Spinal cord (tissue), 10 donors: Measurements from ENCODE around the gene PTK7. TPM values are rescaled to one million over a fixed set of nuclear protein-coding genes. Genes with fewer than 3 reads are reported as not detected.
A peak's percentile ranks its signal among the peaks of the same experiment; 100 is the strongest.
"Not testable (repeated sequence)": the region's sequence is repeated elsewhere in the genome, so short reads cannot be mapped to it uniquely, and the experiment has no call there.

Experiments
- DNase-seq, 6 donors: peaks; one replicate each; pipeline versions ENCODE4 v3.0.0 to v3.0.0-alpha.2; 2013 to 2015; ENCODE audit warnings: low spot score in 6 of 6, low read depth in 4 of 6
- H3K27ac ChIP-seq: one replicate; pipeline ENCODE4 v1.5.1; 2013; ENCODE audit warnings: low read depth, low read length, control low read depth
- H3K27me3 ChIP-seq: one replicate; pipeline ENCODE4 v1.6.1; 2013; ENCODE audit warnings: low read length; ENCODE audit not compliant: control insufficient read depth, insufficient read depth
- H3K36me3 ChIP-seq: one replicate; pipeline ENCODE4 v1.6.1; 2013; ENCODE audit warnings: low read length; ENCODE audit not compliant: control insufficient read depth, insufficient read depth
- H3K4me1 ChIP-seq: one replicate; pipeline ENCODE4 v1.6.1; 2013; ENCODE audit warnings: low read length; ENCODE audit not compliant: control insufficient read depth, insufficient read depth
- H3K4me3 ChIP-seq: one replicate; pipeline ENCODE4 v1.5.1; 2013; ENCODE audit warnings: low read depth, low read length, control low read depth
- H3K9me3 ChIP-seq: one replicate; pipeline ENCODE4 v1.6.1; 2013; ENCODE audit warnings: low read length; ENCODE audit not compliant: control insufficient read depth, insufficient read depth
- WGBS: methylation state at CpG from one replicate; pipeline ENCODE4 v1.1.5; 2013; ENCODE audit warnings: missing lambda C conversion rate; ENCODE audit not compliant: insufficient coverage; 5-methylcytosine and 5-hydroxymethylcytosine counted together
- polyA plus RNA-seq, 2 donors: library from polyadenylated mRNA; unstranded; fragments of 120-200 nt; gene quantifications; one replicate each; pipeline ENCODE4 v1.2.1, GENCODE V29; 2013; ENCODE audit not compliant: insufficient read length in 2 of 2
- total RNA-seq, 2 donors: library from RNA; depleted of rRNA in 1 of 2; stranded (reverse); fragments of 120-200 nt in 1 of 2; fragments of >200 nt in 1 of 2; gene quantifications; one replicate each; pipeline versions ENCODE4 v1.2.3 to v1.2.4, GENCODE V29; 2013 to 2014
- donor health status: healthy.

Gene PTK7
- total and polyA plus RNA-seq, 4 donors, result 43.7 to 126 (median 75.7) TPM

DNA sequence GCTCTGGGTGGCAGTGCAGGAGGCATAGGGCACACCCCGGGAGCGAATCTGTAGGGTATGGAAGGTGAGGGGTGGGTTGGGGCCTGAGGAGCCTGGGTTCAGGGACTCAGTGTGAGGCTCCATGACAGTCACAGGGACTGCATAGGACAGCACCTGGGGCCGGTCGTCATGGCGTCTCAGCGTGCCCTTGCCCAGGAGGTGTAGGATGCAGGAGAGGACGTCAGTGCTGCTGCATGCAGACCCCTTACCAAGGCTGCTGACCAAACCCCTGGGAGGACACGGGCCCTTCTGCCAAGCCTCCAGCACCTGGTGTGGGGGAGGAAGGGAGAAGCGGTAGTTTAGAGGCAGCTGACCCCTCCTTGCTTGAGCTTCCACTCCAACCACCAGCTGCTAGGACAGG, 38.4 kb upstream of the PTK7 start:
- WGBS, result 97% methylated on average over 7 of the region's 9 CpGs
- Histone ChIP-seq H3K9me3 (no peaks in the 10 kb centered on the region), H3K27ac (no peak overlapping the region), H3K4me3 (no peak overlapping the region), H3K27me3 (no peaks in the 10 kb centered on the region), H3K36me3 (peaks cover 77% of the 10 kb centered on the region), H3K4me1 (no peaks in the 10 kb centered on the region)
- no peak for DNase-seq

DNA sequence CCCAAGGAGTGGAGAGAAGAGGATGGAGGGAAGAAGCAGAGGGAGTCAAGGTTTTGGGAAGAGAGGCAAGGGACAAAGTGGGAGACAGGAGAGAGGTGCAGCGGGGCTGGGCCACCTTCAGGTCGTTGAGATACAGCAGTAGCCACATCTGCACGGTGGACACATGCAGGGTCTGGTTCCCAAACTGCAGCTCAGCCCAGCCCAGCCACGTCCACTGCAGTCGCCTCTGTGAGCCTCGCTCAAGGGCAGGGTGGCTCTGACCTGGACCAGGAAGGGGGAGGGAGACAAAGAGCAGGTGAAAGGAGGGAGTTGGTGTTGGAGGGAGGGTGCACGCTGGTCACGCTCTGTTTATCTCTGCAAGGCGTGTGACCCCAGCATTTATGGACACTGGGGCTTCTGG, 37.4 kb upstream of the PTK7 start:
- WGBS, result 92% methylated on average over 9 of the region's 9 CpGs
- H3K9me3 ChIP-seq, result no peaks in the 10 kb centered on the region
- no peaks in the 10 kb centered on the region for H3K4me1 ChIP-seq
- DNase-seq, result no peak
- peaks cover 87% of the 10 kb centered on the region for H3K36me3 ChIP-seq
- H3K27ac ChIP-seq, result no peak overlapping the region
- H3K27me3 ChIP-seq, result no peaks in the 10 kb centered on the region
- H3K4me3 ChIP-seq, result no peak overlapping the region

DNA sequence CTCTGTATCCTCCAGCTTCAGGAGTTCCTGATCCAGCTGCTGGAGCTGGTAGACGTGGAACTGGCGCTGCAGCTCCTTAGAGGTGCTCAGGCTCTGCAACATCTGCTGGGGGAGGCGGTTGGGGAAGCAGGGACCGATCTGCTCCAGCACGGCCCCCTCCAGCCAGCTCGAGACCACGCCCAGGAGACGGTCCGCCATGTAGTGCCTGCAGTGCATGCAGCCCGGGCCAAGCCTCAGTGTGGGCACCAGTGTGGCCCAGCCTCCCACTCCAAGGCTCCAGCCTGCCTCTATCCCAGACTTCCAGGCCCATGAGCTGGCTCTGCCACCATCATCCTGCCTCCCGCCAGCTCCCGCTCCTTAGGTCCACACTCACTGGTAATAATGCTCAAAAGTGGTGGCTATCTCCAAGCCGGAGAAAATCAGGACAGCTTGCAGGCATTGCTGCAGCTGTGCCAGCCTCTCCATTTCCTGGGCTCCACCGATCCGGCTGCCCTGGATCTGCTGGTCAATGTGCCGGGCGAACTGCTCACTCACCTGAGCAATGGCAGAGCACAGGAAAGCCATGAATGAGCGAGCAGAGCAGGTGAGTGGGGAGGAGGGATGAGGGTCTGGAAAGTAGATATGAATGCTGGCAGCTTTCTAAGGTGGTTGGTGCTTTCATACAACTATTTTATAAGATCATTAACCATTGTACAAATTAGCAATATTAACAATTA, 35.4 kb upstream of the PTK7 start:
- Histone ChIP-seq H3K36me3 (peaks cover 89% of the 10 kb centered on the region), H3K9me3 (no peaks in the 10 kb centered on the region), H3K27me3 (no peaks in the 10 kb centered on the region), H3K4me3 (no peak overlapping the region), H3K27ac (no peak overlapping the region), H3K4me1 (no peaks in the 10 kb centered on the region)
- WGBS, result 92% methylated on average over 16 of the region's 18 CpGs
- DNase-seq, result no peak

DNA sequence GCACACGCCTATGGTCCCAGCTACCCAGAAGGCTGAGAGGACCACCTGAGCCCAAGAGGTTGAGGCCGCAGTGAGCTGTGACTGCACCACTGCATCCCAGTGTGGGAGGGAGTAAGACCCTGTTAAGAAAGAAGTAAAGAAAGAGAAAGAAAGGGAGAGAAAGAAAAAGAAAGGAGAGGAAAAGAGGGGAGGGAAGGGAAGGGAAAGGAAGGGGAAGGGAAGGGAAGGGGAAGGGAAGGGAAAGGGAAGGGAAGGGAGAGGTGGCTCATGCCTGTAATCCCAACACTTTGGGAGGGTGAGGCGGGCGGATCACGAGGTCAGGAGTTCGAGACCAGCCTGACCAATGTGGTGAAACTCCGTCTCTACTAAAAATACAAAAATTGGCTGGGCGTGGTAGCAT, 34.6 kb upstream of the PTK7 start:
- H3K36me3 ChIP-seq, result peaks cover 92% of the 10 kb centered on the region
- H3K27ac ChIP-seq, result not testable (repeated sequence)

DNA sequence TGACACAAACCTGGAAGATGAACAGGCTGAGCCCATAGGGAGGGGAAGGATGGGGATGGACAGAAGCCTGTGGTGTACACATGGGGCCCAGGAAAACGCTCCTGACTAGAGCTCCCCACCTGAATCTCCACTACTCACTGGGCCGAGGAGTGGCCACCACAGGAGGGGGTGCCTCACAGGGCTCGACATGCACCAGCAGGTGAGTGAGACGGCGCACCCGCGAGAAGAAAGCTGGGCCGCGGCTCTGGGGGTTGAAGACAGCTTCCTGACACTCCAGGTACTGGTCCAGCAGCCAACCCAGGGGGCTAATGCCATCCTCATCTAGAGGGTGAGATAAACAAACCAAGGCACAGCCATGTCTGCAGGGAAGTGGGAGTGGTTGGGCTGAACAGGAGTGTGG, 32.8 kb upstream of the PTK7 start:
- Histone ChIP-seq H3K9me3 (no peaks in the 10 kb centered on the region), H3K4me3 (no peak overlapping the region), H3K4me1 (no peaks in the 10 kb centered on the region), H3K27ac (no peak overlapping the region), H3K36me3 (peaks cover 92% of the 10 kb centered on the region), H3K27me3 (no peaks in the 10 kb centered on the region)
- WGBS, result 94% methylated on average over 8 of the region's 9 CpGs
- no peak for DNase-seq

More for the DNA sequence above, 34.6 kb upstream of the PTK7 start:
- not testable (repeated sequence) for DNase-seq, H3K27me3 ChIP-seq, H3K4me1 ChIP-seq, H3K4me3 ChIP-seq, H3K9me3 ChIP-seq
- WGBS, result 66% methylated on average over 4 of the region's 8 CpGs

DNA sequence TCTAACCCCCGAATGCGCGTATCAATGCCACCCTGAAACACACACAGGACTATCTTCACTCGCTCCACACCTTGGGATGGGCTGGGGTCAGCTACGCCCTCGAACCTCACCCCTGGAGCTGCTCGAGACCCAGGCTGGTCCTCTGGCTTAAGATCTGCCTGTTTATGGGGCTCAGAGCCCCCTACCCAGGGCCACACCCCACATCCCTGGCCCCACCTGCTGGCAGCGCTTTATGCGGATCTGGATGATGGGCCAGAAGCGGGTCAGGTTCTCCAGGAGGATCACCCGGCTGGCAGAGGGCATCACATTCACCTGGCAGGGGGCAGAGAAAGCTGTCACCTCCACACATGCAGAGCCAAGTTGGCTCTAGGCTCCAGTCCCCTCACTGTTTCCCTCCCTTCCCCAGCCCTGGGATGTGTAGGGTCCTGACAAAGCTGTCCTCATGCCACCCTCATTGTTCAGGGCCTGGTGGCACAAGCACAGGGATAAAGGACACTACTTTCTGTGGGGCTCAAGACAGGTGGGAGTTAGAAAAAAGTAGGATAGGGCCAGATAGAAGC, 30.7 kb upstream of the PTK7 start:
- WGBS, result 97% methylated on average over 11 of the region's 11 CpGs
- DNase-seq, result no peak
- Histone ChIP-seq H3K4me1 (no peaks in the 10 kb centered on the region), H3K27ac (no peak overlapping the region), H3K9me3 (no peaks in the 10 kb centered on the region), H3K4me3 (no peak overlapping the region), H3K27me3 (no peaks in the 10 kb centered on the region), H3K36me3 (peaks cover 93% of the 10 kb centered on the region)

DNA sequence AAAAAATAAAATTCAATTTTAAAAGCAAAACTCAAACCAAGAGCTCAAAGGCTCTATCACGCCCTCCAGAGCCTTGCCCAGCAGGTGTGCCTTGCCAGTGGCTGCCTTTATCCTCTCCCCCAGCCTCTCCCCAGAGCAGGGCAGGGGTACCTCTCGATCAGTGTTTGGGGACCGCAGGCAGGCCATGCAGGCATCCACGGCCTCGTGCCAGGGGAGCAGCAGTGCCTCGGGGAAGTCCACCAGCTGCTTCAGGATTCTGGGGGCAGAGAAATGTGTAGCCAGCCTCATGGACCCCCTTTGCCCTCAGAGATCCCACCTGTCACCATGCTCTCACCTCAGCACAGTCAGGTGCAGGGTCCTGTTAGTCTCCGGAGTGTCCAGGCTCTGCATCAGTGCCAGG, 28.1 kb upstream of the PTK7 start:
- H3K36me3 ChIP-seq, result peaks cover 86% of the 10 kb centered on the region

DNA sequence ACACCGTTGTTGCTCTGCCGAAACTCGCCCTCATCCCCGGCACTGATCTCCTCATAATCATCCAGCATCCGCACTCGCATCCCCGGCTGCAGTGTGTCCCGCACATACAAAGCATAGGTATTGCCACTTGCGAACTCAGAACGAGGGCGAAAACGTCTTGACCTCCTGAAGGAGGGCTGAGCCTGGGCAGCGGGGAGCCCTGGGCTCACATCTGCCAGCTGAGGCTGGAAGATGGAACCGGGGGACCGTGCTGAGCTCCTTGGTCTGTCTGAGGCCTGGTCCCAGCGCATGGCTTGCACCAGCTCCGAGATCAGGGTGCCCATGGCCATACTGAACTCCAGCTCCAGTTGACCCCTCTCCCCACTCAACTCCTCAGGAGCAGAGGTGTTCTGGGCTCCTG, 25.1 kb upstream of the PTK7 start:
- H3K27ac ChIP-seq, result no peak overlapping the region

More for the DNA sequence above, 28.1 kb upstream of the PTK7 start:
- H3K4me1 ChIP-seq, result peaks cover 17% of the 10 kb centered on the region
- no peaks in the 10 kb centered on the region for H3K27me3 ChIP-seq
- no peak for DNase-seq
- no peaks in the 10 kb centered on the region for H3K9me3 ChIP-seq
- 89% methylated on average over 7 of the region's 7 CpGs for WGBS
- H3K4me3 ChIP-seq, result no peak overlapping the region
- no peak overlapping the region for H3K27ac ChIP-seq

DNA sequence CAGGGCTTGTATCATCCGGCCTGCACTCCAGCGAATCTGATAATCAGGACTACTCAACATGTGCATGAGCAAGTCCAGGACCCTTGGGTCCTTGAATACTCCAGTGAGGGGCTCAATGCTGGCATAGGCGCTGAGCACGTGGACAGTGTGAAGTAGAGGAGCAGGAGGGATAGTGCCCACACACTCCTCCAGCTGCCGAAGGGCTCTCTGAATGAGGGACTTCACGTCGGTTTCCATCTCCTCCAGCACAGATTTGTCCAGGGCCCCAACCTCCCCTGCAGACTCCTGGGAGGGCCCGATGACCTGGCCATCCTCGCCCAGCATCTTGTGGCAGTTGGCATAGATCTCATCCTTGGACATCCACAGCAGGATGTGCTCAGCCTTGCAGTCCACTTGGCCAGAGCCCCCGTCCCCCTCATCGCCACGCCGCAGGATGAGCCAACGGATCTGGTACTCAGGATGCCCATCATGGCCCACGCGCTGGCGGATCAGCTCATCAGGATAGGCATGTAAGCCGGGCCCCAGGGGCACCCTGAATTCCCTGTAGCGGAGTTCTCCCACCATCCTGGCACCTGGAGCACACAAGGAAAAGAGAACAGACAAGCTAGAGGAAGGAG, 23.8 kb upstream of the PTK7 start:
- Histone ChIP-seq H3K36me3 (peaks cover 65% of the 10 kb centered on the region), H3K27ac (peak overlapping the region; percentile 91), H3K4me3 (no peak overlapping the region), H3K9me3 (no peaks in the 10 kb centered on the region), H3K27me3 (no peaks in the 10 kb centered on the region), H3K4me1 (peaks cover 35% of the 10 kb centered on the region)
- 88% methylated on average over 19 of the region's 19 CpGs for WGBS
- no peak for DNase-seq

More for the DNA sequence above, 25.1 kb upstream of the PTK7 start:
- 97% methylated on average over 16 of the region's 17 CpGs for WGBS
- no peak overlapping the region for H3K4me3 ChIP-seq
- DNase-seq, result no peak
- no peaks in the 10 kb centered on the region for H3K9me3 ChIP-seq
- peaks cover 35% of the 10 kb centered on the region for H3K4me1 ChIP-seq
- no peaks in the 10 kb centered on the region for H3K27me3 ChIP-seq
- peaks cover 69% of the 10 kb centered on the region for H3K36me3 ChIP-seq
